DMS53 (cell line): ENCODE results near the gene CYS1.
"Not testable (repeated sequence)": the region's sequence is repeated elsewhere in the genome, so short reads cannot be mapped to it uniquely, and the experiment has no call there.

ENCODE experiments used
- DNase-seq: peaks from one replicate; lab custom pipeline; 2025; lab: John Stamatoyannopoulos, UW

The CYS1 gene

GRCh38 chr2:10030798-10031197 is 49.4 kb downstream of the CYS1 start:
- DNase-seq = peak; percentile 38

GRCh38 chr2:10030311-10030736 is 49.9 kb downstream of the CYS1 start:
- peak; percentile 86 for DNase-seq

DNA sequence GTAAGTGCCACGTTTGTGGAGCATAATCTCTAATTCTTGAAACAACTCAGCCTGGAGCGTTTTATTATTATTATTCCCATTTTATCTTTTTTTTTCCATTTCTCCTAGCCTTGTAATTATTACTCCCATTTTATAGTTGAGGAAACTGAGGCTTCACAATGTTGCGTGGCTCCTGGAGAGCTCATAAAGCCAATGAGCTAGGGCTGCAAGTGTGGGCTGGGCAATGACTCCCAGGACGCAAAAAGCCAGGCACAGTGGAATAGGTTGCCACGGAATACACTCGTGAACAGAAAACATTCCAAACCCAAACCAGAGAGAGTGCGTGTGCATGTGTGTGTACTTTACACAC is 50.4 kb downstream of the CYS1 start:
- no peak for DNase-seq

GRCh38 chr2:10028988-10029874 is 51.0 kb downstream of the CYS1 start:
- peak; percentile 10 for DNase-seq

- peak; percentile 5 for DNase-seq
Observed at GRCh38 chr2:10028407-10028987, 51.7 kb downstream of the CYS1 start.

- no peak for DNase-seq
Observed at GRCh38 chr2:10027660-10028330, 52.4 kb downstream of the CYS1 start.

DNA sequence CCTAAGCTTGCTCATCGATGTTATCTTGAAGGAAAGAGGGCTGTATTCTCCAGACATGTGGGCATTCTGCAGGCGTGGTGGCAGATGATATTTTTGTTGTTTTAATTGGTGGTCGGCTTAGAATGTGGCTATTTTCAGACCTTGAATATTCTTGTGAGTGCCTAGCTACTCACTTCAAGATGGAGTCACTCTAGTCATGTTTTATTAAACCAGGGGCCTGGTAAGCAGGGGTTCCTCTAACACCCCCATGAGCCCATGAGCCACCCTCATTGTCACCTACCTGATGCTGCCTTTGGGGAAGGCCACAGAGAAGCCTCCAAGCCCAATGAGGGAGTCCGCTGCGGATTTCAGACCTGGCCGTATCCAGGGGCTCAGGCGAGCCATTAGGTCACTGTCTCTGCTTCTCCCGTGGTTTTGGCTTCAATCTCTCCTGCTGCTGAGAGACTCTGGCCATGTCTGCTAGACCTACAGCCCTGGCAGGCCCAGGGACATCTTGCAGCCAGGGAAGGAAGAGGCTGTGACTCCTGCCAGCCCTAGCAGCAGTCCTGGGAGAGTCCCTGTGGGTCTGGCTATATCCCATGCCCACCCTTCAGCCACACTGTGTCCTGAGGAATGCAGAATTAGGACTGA is 53.2 kb downstream of the CYS1 start:
- DNase-seq = no peak

DNA sequence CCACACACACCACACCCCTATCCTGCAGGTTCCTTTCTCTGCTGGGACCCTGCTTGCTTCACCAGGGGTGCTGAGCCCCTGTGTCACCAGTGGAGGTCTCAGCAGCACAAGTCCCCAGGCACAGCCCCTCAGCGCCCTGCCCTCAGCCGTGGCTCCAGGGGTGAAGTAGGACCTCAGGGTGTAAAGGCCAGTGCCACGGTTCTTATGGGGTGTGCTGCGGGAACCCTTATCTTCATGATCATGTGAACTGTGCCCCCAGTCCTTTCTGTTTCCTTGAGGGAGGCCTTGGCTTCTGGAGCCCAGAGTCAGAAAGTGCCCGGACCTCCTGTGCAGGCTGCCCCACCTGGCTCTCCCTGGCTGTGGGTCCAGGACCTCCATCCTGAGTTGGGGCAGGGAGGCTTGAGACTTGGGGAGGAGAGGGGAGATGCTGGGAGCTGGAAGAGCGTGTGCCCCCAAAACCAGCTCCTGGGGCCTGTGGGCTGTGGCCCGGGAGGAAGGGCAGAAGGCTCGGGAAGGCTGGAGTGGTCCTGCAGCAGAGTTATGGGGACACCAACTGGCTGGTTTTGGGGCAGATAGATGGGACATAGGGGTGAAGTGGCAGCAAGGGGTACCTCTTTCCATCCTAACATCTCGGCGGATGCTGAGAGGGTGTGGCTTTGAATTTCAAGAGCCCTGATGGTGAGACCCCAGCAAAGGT is 57.1 kb downstream of the CYS1 start:
- no peak for DNase-seq

DNA sequence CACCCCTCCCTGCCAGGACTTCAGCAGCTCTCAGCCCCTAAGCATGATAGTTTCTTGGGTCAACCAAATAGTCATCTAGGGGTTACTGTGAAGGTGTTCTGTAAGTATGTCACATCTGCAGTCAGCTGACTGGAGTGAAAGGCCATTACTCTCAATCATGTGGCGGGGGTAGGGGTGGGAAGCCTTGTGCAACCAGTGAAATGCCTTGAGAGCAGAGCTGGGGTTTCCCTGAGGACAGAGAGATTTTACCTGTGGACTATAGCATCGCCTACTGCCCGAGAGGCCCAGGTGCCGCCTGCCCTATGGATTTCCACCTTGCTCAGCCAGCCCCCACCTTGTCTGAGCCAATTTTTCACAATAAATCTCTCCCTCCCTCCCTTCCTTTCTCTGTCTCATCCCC is 57.8 kb downstream of the CYS1 start:
- no peak for DNase-seq

DNA sequence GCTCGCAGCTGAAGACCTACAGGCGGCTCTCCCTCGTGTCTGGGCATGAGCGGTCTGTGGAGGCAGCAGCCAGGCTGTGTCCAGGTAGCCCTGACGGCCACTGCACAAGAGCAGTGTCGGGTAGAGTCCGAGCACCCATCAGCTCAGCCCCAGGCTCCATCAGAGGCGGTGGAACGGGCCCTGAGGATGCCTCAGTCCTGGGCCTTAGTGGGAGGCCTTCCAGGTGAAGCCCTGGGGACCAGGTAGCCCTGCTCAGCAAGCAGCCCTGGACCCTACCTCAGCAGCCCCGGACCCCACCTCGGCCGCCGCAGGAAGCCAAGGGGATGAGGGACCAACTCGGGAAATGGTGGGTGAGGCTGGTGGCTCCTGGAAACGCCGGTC is 58.2 kb downstream of the CYS1 start:
- no peak for DNase-seq

GRCh38 chr2:10019602-10020400 is 60.4 kb downstream of the CYS1 start:
- DNase-seq = no peak

- DNase-seq = no peak
Observed at GRCh38 chr2:10019174-10019573, 61.0 kb downstream of the CYS1 start.

DNA sequence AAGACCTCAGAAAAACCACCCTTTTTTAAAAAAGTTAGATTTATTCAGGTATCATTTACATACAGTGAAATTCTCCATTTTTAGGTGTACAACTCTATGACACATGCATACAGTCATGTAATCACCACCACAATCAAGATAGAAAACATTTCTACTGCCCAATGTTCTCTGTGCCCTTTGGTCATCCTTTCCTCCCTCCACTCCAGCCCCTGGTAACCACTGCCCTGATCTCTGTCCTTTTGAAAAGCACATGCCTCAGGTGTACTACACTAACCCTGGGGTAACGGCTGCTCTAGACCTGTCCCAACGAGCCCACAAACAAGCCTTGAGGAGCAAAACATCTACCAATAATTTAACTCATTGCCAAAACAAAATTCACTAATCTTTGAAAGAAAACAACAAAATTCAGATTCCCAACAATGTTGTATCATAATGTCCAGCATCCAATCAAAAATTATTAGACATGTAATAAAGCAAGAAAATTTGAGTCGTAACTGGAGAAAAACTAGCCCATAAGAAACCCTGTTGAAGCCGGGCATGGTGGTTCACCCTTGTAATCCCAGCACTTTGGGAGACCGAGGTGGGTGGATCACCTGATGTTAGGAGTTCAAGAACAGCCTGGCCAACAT is 62.8 kb downstream of the CYS1 start:
- DNase-seq = no peak

- no peak for DNase-seq
Observed at GRCh38 chr2:10016802-10017258, 63.4 kb downstream of the CYS1 start.

- DNase-seq = no peak
Observed at GRCh38 chr2:10016001-10016801, 64.0 kb downstream of the CYS1 start.

DNA sequence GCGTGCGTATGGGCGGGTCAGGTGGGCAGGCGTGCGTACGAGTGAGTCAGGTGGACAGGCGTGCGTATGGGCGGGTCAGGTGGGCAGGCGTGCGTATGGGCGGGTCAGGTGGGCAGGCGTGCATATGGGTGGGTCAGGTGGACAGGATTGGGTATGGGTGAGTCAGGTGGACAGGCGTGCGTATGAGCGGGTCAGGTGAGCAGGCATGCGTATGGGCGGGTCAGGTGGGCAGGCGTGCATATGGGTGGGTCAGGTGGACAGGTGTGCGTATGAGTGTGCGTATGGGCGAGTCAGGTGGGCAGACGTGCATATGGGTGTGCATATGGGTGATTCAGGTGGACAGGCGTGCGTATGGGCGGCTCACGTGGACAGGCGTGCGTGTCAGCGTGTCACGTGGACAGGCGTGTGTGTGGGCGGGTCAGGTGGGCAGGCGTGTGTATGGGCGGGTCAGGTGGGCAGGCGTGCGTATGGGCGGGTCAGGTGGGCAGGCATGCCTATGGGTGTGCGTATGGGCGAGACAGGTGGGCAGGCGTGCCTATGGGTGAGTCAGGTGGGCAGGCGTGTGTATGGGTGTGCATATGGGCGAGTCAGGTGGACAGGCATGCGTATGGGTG is 64.7 kb downstream of the CYS1 start:
- not testable (repeated sequence) for DNase-seq

GRCh38 chr2:10014418-10015190 is 65.6 kb downstream of the CYS1 start:
- DNase-seq = no peak

DNA sequence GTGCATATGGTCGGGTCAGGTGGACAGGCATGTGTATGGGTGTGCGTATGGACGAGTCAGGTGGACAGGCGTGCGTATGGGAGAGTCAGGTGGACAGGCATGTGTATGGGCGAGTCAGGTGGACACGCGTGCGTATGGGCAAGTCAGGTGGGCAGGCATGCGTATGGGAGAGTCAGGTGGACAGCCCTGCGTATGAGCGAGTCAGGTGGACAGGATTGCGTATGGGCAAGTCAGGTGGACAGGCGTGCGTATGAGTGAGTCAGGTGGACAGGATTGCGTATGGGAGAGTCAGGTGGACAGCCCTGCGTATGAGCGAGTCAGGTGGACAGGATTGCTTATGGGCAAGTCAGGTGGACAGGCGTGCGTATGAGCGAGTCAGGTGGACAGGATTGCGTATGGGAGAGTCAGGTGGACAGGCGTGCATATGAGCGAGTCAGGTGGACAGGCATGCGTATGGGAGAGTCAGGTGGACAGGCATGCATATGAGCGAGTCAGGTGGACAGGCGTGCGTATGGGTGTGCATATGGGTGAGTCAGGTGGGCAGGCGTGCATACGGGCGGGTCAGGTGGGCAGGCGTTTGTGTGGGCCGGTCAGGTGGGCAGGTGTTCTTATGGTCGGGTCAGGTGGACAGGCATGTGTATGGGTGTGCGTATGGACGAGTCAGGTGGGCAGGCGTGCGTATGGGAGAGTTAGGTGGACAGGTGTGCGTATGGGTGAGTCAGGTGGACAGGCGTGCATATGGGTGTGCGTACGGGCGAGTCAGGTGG is 66.4 kb downstream of the CYS1 start:
- not testable (repeated sequence) for DNase-seq
